Keratinocyte (primary cell): ENCODE results near the gene COL11A2. TPM values are rescaled to one million over a fixed set of nuclear protein-coding genes. Genes with fewer than 3 reads are reported as not detected.

Experiments
- DNase-seq: peaks from one replicate; pipeline ENCODE4 v3.0.0-alpha.2; 2011; ENCODE audit warnings: low read depth, missing footprints, low spot score
- FAIRE-seq: peaks from 2 replicates; lab custom pipeline; 2011; peaks lifted over from hg19 to GRCh38; lab: Jason Lieb, UNC
- H2AFZ ChIP-seq: 2 replicates; pipeline ENCODE4 v1.6.0; 2012; ENCODE audit warnings: low read length, control low read depth, inconsistent platforms; ENCODE audit not compliant: control insufficient read depth
- H3K27ac ChIP-seq: 2 replicates; pipeline ENCODE4 v1.5.1; 2011; ENCODE audit warnings: low read length; ENCODE audit not compliant: control insufficient read depth, insufficient read depth
- H3K27me3 ChIP-seq: 3 replicates; pipeline ENCODE4 v1.6.0; 2011; ENCODE audit warnings: low read length; ENCODE audit not compliant: control insufficient read depth, insufficient read depth; ENCODE audit errors: extremely low read depth
- H3K36me3 ChIP-seq, 2 experiments: 2 replicates in 1 of 2; 3 replicates in 1 of 2; pipeline ENCODE4 v1.5.1; 2011; ENCODE audit warnings: low read length in 2 of 2, mild to moderate bottlenecking in 1 of 2; ENCODE audit not compliant: control insufficient read depth in 2 of 2, insufficient read depth in 2 of 2; ENCODE audit errors: extremely low read depth in 1 of 2
- H3K4me1 ChIP-seq: 3 replicates; pipeline ENCODE4 v1.5.1; 2011; ENCODE audit warnings: low read length; ENCODE audit not compliant: control insufficient read depth, insufficient read depth; ENCODE audit errors: extremely low read depth
- H3K4me2 ChIP-seq: 3 replicates; pipeline ENCODE4 v1.6.0; 2011; ENCODE audit warnings: low read depth, low read length; ENCODE audit not compliant: control insufficient read depth, insufficient read depth; ENCODE audit errors: extremely low read depth
- H3K4me3 ChIP-seq, 3 experiments: fragments of 200-600 bp in 1 of 3; sonication (generic) in 1 of 3; 2 replicates in 2 of 3; 3 replicates in 1 of 3; pipeline ENCODE4 v1.5.1; 2011 to 2016; ENCODE audit warnings: low read length in 3 of 3, mild to moderate bottlenecking in 3 of 3, control low read depth in 2 of 3, inconsistent platforms in 1 of 3, low read depth in 1 of 3, mixed read lengths in 1 of 3, mixed run types in 1 of 3, moderate library complexity in 1 of 3; ENCODE audit not compliant: control insufficient read depth in 2 of 3, insufficient read depth in 2 of 3; ENCODE audit errors: extremely low read depth in 1 of 3
- H3K79me2 ChIP-seq: 2 replicates; pipeline ENCODE4 v1.6.0; 2012; ENCODE audit warnings: low read length; ENCODE audit not compliant: control insufficient read depth, insufficient read depth
- H3K9ac ChIP-seq: 3 replicates; pipeline ENCODE4 v1.6.0; 2011; ENCODE audit warnings: low read length; ENCODE audit not compliant: control insufficient read depth, insufficient read depth; ENCODE audit errors: extremely low read depth
- H3K9me1 ChIP-seq: 3 replicates; pipeline ENCODE4 v1.6.0; 2011; ENCODE audit warnings: low read length; ENCODE audit not compliant: control insufficient read depth, insufficient read depth; ENCODE audit errors: extremely low read depth
- H3K9me3 ChIP-seq: 2 replicates; pipeline ENCODE4 v1.5.1; 2012; ENCODE audit warnings: low read depth, low read length; ENCODE audit not compliant: control insufficient read depth
- H4K20me1 ChIP-seq: 3 replicates; pipeline ENCODE4 v1.6.0; 2011; ENCODE audit warnings: low read length; ENCODE audit not compliant: control insufficient read depth, insufficient read depth; ENCODE audit errors: extremely low read depth
- EZH2 ChIP-seq: IDR thresholded peaks from one replicate; pipeline ENCODE4 v1.6.1; 2012; ENCODE audit warnings: inconsistent platforms, mild to moderate bottlenecking, low read length, moderate library complexity
- dilution Hi-C: fragments of 300-500 bp; cut with MboI; formaldehyde crosslinking; loops from one replicate; pipeline ENCODE4 v1.7.0; 2020; ENCODE audit warnings: low sequenced_read_pairs; ENCODE audit not compliant: extremely low pct_ligation_motif_present
- polyA plus RNA-seq, 5 experiments: library from polyadenylated mRNA; depleted of rRNA in 3 of 5; stranded (reverse) in 3 of 5; stranded (forward) in 1 of 5; unstranded in 1 of 5; fragments of >200 nt; gene quantifications; 1 replicate in 1 of 5; 2 replicates in 3 of 5; 3 replicates in 1 of 5; pipeline versions ENCODE4 v1.2.1 to v1.2.3, GENCODE V29; 2011 to 2012; ENCODE audit warnings: missing spikeins in 2 of 5, low read depth in 1 of 5, low replicate concordance in 1 of 5
- TF ChIP-seq, protein P1 (sequence below), 3 experiments: IDR thresholded peaks in 1 of 3; conservative IDR thresholded peaks in 1 of 3; optimal IDR thresholded peaks in 1 of 3; 2 replicates in 2 of 3; 3 replicates in 1 of 3; pipeline versions ENCODE3 to v1.5.1; 2011; ENCODE audit warnings: low read length in 3 of 3, mild to moderate bottlenecking in 3 of 3, moderate library complexity in 2 of 3, control low read depth in 1 of 3, inconsistent platforms in 1 of 3; ENCODE audit not compliant: insufficient read depth in 2 of 3; ENCODE audit errors: extremely low read depth in 1 of 3

Gene COL11A2
- polyA plus RNA-seq, 1 donor (not counting 4 experiments of a cell fraction or from before 2014, with no cell fraction given): 0.08 TPM

DNA sequence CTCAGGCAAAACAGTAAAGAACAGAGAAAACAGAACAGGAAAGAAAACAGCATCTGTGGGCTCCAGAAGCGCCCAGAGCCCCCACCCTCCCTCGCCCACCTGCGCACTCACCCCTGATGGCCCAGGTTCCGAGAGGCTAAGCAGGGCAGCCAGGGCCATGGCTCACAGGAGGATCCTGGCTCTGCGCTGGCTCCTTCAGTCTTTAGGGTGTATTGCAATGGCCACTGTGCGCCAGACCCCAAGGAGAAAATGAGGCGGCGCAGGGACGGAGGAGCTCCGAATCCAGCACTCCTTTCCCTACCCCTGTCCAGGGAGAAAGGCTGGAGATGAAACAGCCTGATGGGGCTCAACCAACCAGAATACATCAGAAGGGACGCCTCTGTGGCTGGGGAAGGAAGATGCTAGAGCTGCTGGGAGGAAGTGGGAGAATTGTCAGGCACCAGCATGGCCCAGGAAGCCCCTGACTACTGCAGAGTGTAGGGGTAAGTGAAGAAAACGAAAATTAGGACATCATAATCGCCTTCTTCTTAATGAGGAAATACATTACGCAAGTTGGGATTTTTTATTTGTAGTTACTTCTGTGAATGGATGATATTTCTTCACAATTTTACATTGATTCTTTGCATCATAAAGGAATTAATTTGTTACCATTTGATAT lies 49.0 kb downstream of the COL11A2 start:
- TF ChIP-seq EZH2: no peak
- TF ChIP-seq, protein P1, sequence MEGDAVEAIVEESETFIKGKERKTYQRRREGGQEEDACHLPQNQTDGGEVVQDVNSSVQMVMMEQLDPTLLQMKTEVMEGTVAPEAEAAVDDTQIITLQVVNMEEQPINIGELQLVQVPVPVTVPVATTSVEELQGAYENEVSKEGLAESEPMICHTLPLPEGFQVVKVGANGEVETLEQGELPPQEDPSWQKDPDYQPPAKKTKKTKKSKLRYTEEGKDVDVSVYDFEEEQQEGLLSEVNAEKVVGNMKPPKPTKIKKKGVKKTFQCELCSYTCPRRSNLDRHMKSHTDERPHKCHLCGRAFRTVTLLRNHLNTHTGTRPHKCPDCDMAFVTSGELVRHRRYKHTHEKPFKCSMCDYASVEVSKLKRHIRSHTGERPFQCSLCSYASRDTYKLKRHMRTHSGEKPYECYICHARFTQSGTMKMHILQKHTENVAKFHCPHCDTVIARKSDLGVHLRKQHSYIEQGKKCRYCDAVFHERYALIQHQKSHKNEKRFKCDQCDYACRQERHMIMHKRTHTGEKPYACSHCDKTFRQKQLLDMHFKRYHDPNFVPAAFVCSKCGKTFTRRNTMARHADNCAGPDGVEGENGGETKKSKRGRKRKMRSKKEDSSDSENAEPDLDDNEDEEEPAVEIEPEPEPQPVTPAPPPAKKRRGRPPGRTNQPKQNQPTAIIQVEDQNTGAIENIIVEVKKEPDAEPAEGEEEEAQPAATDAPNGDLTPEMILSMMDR (optimal IDR thresholded peaks at IDR 0.05 in 1 of 3, IDR thresholded peaks at IDR 0.05 in 1 of 3, conservative IDR thresholded peaks at IDR 0.05 in 1 of 3; ENCODE audit: extremely low read depth in 1 of 3, insufficient read depth in 2 of 3, low read length in 3 of 3): no peak
- DNase-seq (no peak), FAIRE-seq (no peak)
- Histone ChIP-seq H4K20me1 (no peaks in the 10 kb centered on the region), H3K9me1 (no peaks in the 10 kb centered on the region), H2AFZ (no peak overlapping the region), H3K4me1 (no peaks in the 10 kb centered on the region), H3K79me2 (no peaks in the 10 kb centered on the region), H3K4me3 (no peak overlapping the region), H3K27ac (no peak overlapping the region), H3K9ac (no peak overlapping the region), H3K27me3 (no peaks in the 10 kb centered on the region), H3K36me3 (no peaks in the 10 kb centered on the region), H3K9me3 (no peaks in the 10 kb centered on the region), H3K4me2 (no peak overlapping the region)
- dilution Hi-C loops: no loop called here

DNA sequence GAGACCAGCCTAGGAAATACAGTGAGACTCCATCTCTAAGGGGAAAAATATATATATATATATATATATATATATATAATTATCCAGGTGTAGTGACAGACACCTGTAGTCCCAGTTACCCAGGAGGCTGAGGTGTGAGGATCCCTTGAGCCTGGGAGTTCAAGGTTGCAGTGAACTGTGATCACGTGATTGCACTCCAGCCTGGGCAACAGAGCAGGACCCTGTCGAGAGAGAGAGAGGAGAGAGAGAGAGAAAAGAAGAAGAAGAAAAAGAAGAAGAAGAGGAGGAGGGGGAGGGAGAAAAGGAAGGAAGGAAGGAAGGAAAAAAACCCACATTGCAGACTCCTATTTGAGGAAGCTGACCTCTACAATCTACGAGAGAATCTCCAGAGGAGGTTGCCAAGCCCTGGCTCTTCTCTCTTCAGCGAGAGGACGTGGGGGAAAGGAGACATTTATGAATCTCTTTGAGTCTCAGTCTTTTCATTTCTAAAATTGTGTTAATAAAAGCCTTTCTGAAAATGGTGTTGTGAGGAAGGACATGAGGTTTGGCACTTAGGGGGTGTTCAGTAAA lies 49.7 kb downstream of the COL11A2 start:
- no peaks in the 10 kb centered on the region for H3K9me1 ChIP-seq
- no peaks in the 10 kb centered on the region for H3K36me3 ChIP-seq
- no peaks in the 10 kb centered on the region for H4K20me1 ChIP-seq
- dilution Hi-C loops: no loop called here
- FAIRE-seq (no peak), DNase-seq (no peak)
- H3K4me1 ChIP-seq: no peaks in the 10 kb centered on the region
- H3K4me3 ChIP-seq: no peak overlapping the region
- TF ChIP-seq, protein P1 (optimal IDR thresholded peaks at IDR 0.05 in 1 of 3, IDR thresholded peaks at IDR 0.05 in 1 of 3, conservative IDR thresholded peaks at IDR 0.05 in 1 of 3; ENCODE audit: extremely low read depth in 1 of 3, insufficient read depth in 2 of 3, low read length in 3 of 3): no peak
- TF ChIP-seq EZH2: no peak
- H3K27me3 ChIP-seq: no peaks in the 10 kb centered on the region
- H3K9me3 ChIP-seq: no peaks in the 10 kb centered on the region
- no peak overlapping the region for H3K9ac ChIP-seq
- no peaks in the 10 kb centered on the region for H3K79me2 ChIP-seq
- H2AFZ ChIP-seq: no peak overlapping the region
- H3K27ac ChIP-seq: no peak overlapping the region
- no peak overlapping the region for H3K4me2 ChIP-seq
